IMR-90 (cell line): Measurements from ENCODE around the gene IGSF22. TPM values are rescaled to one million over a fixed set of nuclear protein-coding genes. Genes with fewer than 3 reads are reported as not detected.

Experiments used
- ATAC-seq: fragments of 200-7000 bp; cut with Tn5 transposase; 2 replicates; pipeline ENCODE4 v1.9.1; 2020; ENCODE audit warnings: low read depth, mild to moderate bottlenecking, moderate library complexity
- BruUV-seq: library from RNA; stranded (reverse); fragments of 400-500 nt; replicated peaks from 2 replicates; lab custom pipeline; 2021; lab: Mats Ljungman, UMichigan
- CTCF ChIA-PET: fragments of 300-600 bp; formaldehyde crosslinking; extraction: SDS; loops from one replicate; lab custom pipeline; 2021; ENCODE audit warnings: antibody characterized with exemption; lab: Yijun Ruan, JAX
- POLR2A ChIA-PET: fragments of 300-600 bp; sonication (Branson Sonifier 250); formaldehyde crosslinking; loops from one replicate; lab custom pipeline; 2022; ENCODE audit warnings: antibody characterized with exemption; ENCODE audit not compliant: unreplicated experiment; lab: Charles Lee
- DNase-seq: peaks from one replicate; pipeline ENCODE4 v3.0.0; 2013
- H2AFZ ChIP-seq: replicated peaks from 2 replicates; pipeline ENCODE3; 2013; ENCODE audit warnings: low read length, mild to moderate bottlenecking; ENCODE audit not compliant: poor library complexity
- H2AK5ac ChIP-seq: 2 replicates; pipeline ENCODE4 v1.6.1; 2013; ENCODE audit warnings: low read depth, low read length, inconsistent platforms
- H2AK9ac ChIP-seq: replicated peaks from 2 replicates; pipeline ENCODE3; 2013; ENCODE audit warnings: mild to moderate bottlenecking, low read depth, low read length, moderate library complexity; ENCODE audit not compliant: poor library complexity
- H2BK120ac ChIP-seq: 2 replicates; pipeline ENCODE4 v1.6.1; 2013; ENCODE audit warnings: low read depth, low read length, inconsistent platforms
- H2BK15ac ChIP-seq: 3 replicates; pipeline ENCODE4 v1.6.1; 2013; ENCODE audit warnings: low read depth, low read length, inconsistent platforms
- H2BK20ac ChIP-seq: 2 replicates; pipeline ENCODE4 v1.6.1; 2013; ENCODE audit warnings: low read depth, mild to moderate bottlenecking, inconsistent platforms, low read length, moderate library complexity
- H2BK5ac ChIP-seq: 2 replicates; pipeline ENCODE4 v1.6.1; 2013; ENCODE audit warnings: mild to moderate bottlenecking, low read depth, low read length, inconsistent platforms; ENCODE audit not compliant: poor library complexity, severe bottlenecking
- H3K14ac ChIP-seq: replicated peaks from 2 replicates; pipeline ENCODE4 v1.6.1; 2013; ENCODE audit warnings: low read depth, low read length, inconsistent platforms
- H3K18ac ChIP-seq: 2 replicates; pipeline ENCODE4 v1.6.1; 2013; ENCODE audit warnings: low read depth, low read length, control low read depth
- H3K23ac ChIP-seq: 2 replicates; pipeline ENCODE4 v1.6.1; 2013; ENCODE audit warnings: low read depth, low read length, inconsistent platforms
- H3K27ac ChIP-seq: 2 replicates; pipeline ENCODE4 v1.5.1; 2013; ENCODE audit warnings: mild to moderate bottlenecking, control low read depth, low read length; ENCODE audit not compliant: insufficient read depth
- H3K27me3 ChIP-seq: 2 replicates; pipeline ENCODE4 v1.6.1; 2013; ENCODE audit warnings: low read length; ENCODE audit not compliant: control insufficient read depth, insufficient read depth
- H3K36me3 ChIP-seq: 2 replicates; pipeline ENCODE4 v1.6.1; 2013; ENCODE audit warnings: low read length, mixed read lengths; ENCODE audit not compliant: control insufficient read depth, insufficient read depth
- H3K4ac ChIP-seq: 2 replicates; pipeline ENCODE4 v1.6.1; 2013; ENCODE audit warnings: low read depth, low read length, inconsistent platforms
- H3K4me1 ChIP-seq: 2 replicates; pipeline ENCODE4 v1.6.1; 2013; ENCODE audit warnings: low read length, mixed read lengths; ENCODE audit not compliant: control insufficient read depth, insufficient read depth
- H3K4me2 ChIP-seq: 2 replicates; pipeline ENCODE4 v1.6.1; 2013; ENCODE audit warnings: low read depth, mild to moderate bottlenecking, control low read depth, low read length, moderate library complexity
- H3K4me3 ChIP-seq: 2 replicates; pipeline ENCODE4 v1.5.1; 2013; ENCODE audit warnings: low read depth, mild to moderate bottlenecking, control low read depth, low read length, moderate library complexity; ENCODE audit not compliant: insufficient read depth
- H3K56ac ChIP-seq: 2 replicates; pipeline ENCODE4 v1.6.1; 2013; ENCODE audit warnings: low read length, inconsistent platforms; ENCODE audit not compliant: insufficient read depth; ENCODE audit errors: extremely low read depth
- H3K79me1 ChIP-seq, 2 experiments: 2 replicates each; pipeline ENCODE4 v1.6.1; 2013; ENCODE audit warnings: low read length in 2 of 2, inconsistent platforms in 1 of 2, low read depth in 1 of 2
- H3K9ac ChIP-seq: 2 replicates; pipeline ENCODE4 v1.6.1; 2013; ENCODE audit warnings: low read depth, low read length, control low read depth
- H3K9me1 ChIP-seq: 2 replicates; pipeline ENCODE4 v1.6.1; 2013; ENCODE audit warnings: low read length, inconsistent platforms; ENCODE audit not compliant: insufficient read depth
- H3K9me3 ChIP-seq: 2 replicates; pipeline ENCODE4 v1.6.1; 2013; ENCODE audit warnings: low read length; ENCODE audit not compliant: control insufficient read depth, insufficient read depth
- H4K20me1 ChIP-seq: 2 replicates; pipeline ENCODE4 v1.6.1; 2013; ENCODE audit warnings: low read length, inconsistent platforms; ENCODE audit not compliant: insufficient read depth
- H4K5ac ChIP-seq: 2 replicates; pipeline ENCODE4 v1.6.1; 2013; ENCODE audit warnings: mild to moderate bottlenecking, low read depth, low read length, control low read depth
- H4K8ac ChIP-seq, 2 experiments: 2 replicates each; pipeline ENCODE4 v1.6.1; 2013; ENCODE audit warnings: low read depth in 2 of 2, low read length in 2 of 2, control low read depth in 1 of 2, inconsistent platforms in 1 of 2
- H4K91ac ChIP-seq: 2 replicates; pipeline ENCODE4 v1.6.1; 2013; ENCODE audit warnings: low read depth, low read length, inconsistent platforms; ENCODE audit not compliant: insufficient read depth
- BHLHE40 ChIP-seq: fragments of 150-350 bp; IDR thresholded peaks from 2 replicates; pipeline ENCODE4 v1.6.1; 2016; ENCODE audit warnings: mild to moderate bottlenecking, low read depth, low read length
- CEBPB ChIP-seq: IDR thresholded peaks from 2 replicates; pipeline ENCODE4 v1.6.1; 2012; ENCODE audit warnings: low read depth, low read length, improper control_type of control experiment
- CHD1 ChIP-seq: IDR thresholded peaks from 2 replicates; pipeline ENCODE4 v1.6.1; 2012; ENCODE audit warnings: low read depth, low read length, improper control_type of control experiment
- CTCF ChIP-seq: conservative IDR thresholded peaks from 2 replicates; pipeline ENCODE4 v1.5.1; 2012; ENCODE audit warnings: mild to moderate bottlenecking, low read depth, low read length, improper control_type of control experiment
- ELK1 ChIP-seq: fragments of 150-350 bp; IDR thresholded peaks from 2 replicates; pipeline ENCODE4 v1.6.1; 2016; ENCODE audit warnings: low read depth, mild to moderate bottlenecking, low read length, moderate library complexity, borderline replicate concordance
- FOS ChIP-seq: fragments of 150-350 bp; IDR thresholded peaks from 2 replicates; pipeline ENCODE4 v1.6.1; 2016; ENCODE audit warnings: low read depth, low read length
- MAFK ChIP-seq: IDR thresholded peaks from 2 replicates; pipeline ENCODE4 v1.6.1; 2012; ENCODE audit warnings: low read depth, low read length, improper control_type of control experiment
- MAZ ChIP-seq: IDR thresholded peaks from 2 replicates; pipeline ENCODE4 v1.6.1; 2012; ENCODE audit warnings: low read depth, mild to moderate bottlenecking, low read length, improper control_type of control experiment, moderate library complexity, borderline replicate concordance
- MXI1 ChIP-seq: IDR thresholded peaks from 2 replicates; pipeline ENCODE4 v1.6.1; 2012; ENCODE audit warnings: low read depth, mild to moderate bottlenecking, low read length, moderate library complexity, borderline replicate concordance
- NFE2L2 ChIP-seq: fragments of 150-350 bp; IDR thresholded peaks from 2 replicates; pipeline ENCODE4 v1.6.1; 2016; ENCODE audit warnings: low read depth, mild to moderate bottlenecking, low read length
- POLR2A ChIP-seq: IDR thresholded peaks from 2 replicates; pipeline ENCODE4 v1.6.1; 2012; ENCODE audit warnings: mild to moderate bottlenecking, low read depth, low read length
- RAD21 ChIP-seq: IDR thresholded peaks from 2 replicates; pipeline ENCODE4 v1.6.1; 2012; ENCODE audit warnings: low read length, improper control_type of control experiment
- RCOR1 ChIP-seq: IDR thresholded peaks from 2 replicates; pipeline ENCODE4 v1.6.1; 2012; ENCODE audit warnings: mild to moderate bottlenecking, low read length, improper control_type of control experiment; ENCODE audit not compliant: insufficient replicate concordance
- RFX5 ChIP-seq: IDR thresholded peaks from 2 replicates; pipeline ENCODE4 v1.8.0; 2012; ENCODE audit warnings: low read depth, mild to moderate bottlenecking, low read length, moderate library complexity
- SMC3 ChIP-seq: fragments of 150-350 bp; IDR thresholded peaks from 2 replicates; pipeline ENCODE4 v1.6.1; 2016; ENCODE audit warnings: low read depth, mild to moderate bottlenecking, antibody characterized with exemption, low read length, moderate library complexity
- USF2 ChIP-seq: fragments of 150-350 bp; IDR thresholded peaks from 2 replicates; pipeline ENCODE4 v1.6.1; 2017; ENCODE audit warnings: mild to moderate bottlenecking, antibody characterized with exemption, low read length, low read depth
- WGBS, 2 experiments: methylation state at CpG; one replicate each; pipeline versions ENCODE4 v1.1.5 to v1.1.7; 2013; ENCODE audit warnings: missing lambda C conversion rate in 2 of 2; ENCODE audit not compliant: insufficient read length in 1 of 2; ENCODE audit errors: extremely low coverage in 2 of 2; 5-methylcytosine and 5-hydroxymethylcytosine counted together
- dilution Hi-C: fragments of 300-500 bp; cut with HindIII; formaldehyde crosslinking; loops from one replicate; pipeline ENCODE4 v1.14.3; 2018; ENCODE audit warnings: low sequenced_read_pairs; ENCODE audit not compliant: unreplicated experiment
- in situ Hi-C: fragments of 300-500 bp; cut with MboI; formaldehyde crosslinking; loops from 3 replicates; pipeline ENCODE4 v1.14.3; 2019; ENCODE audit warnings: low sequenced_read_pairs, inconsistent platforms, mixed read lengths
- intact Hi-C: fragments of 100-400 bp; cut with micrococcal nuclease; formaldehyde crosslinking; loops from 2 replicates; pipeline ENCODE4 v1.10.0; 2022
- polyA plus RNA-seq, 3 experiments: library from polyadenylated mRNA; depleted of rRNA; stranded (reverse); fragments of >200 nt; gene quantifications; 2 replicates each; pipeline ENCODE4 v1.2.3, GENCODE V29; 2012; ENCODE audit warnings: low replicate concordance in 1 of 3
- total RNA-seq: library from RNA; depleted of rRNA; stranded (reverse); fragments of >200 nt; gene quantifications from 2 replicates; pipeline ENCODE4 v1.2.3, GENCODE V29; 2012

Gene IGSF22
- total and polyA plus RNA-seq, 2 of the 4 experiments (the other 2 are of a cell fraction) = not detected

- H3K9ac ChIP-seq = no peak overlapping the region
- no peak overlapping the region for H2BK15ac ChIP-seq
- no peak for DNase-seq
- intact Hi-C loops (no loop called here), dilution Hi-C loops (no loop called here), in situ Hi-C loops (loop anchor here (25.0 kb wide), 1 partner anchor 202 kb away; the partner anchor contains the start of gene TSG101)
- no peaks in the 10 kb centered on the region for H4K20me1 ChIP-seq
- no peaks in the 10 kb centered on the region for H3K36me3 ChIP-seq
- H3K18ac ChIP-seq = no peak overlapping the region
- no peak overlapping the region for H2AK5ac ChIP-seq
- H3K23ac ChIP-seq = no peak overlapping the region
- ChIA-PET POLR2A (no interaction called here), CTCF (interaction anchor here (1.0 to 1.1 kb wide), 3 partner anchors 12 to 25 kb away, joined by 3 to 5 read pairs (median 3); no protein-coding TSS in a partner anchor)
- H3K27ac ChIP-seq = no peak overlapping the region
- no CpG with 5 or more reads among the region's 4 CpGs for WGBS, 2 experiments
- H2BK120ac ChIP-seq = no peak overlapping the region
- H4K5ac ChIP-seq = no peak overlapping the region
- no peaks in the 10 kb centered on the region for H3K4me1 ChIP-seq
- H3K4me3 ChIP-seq = no peak overlapping the region
- H2AFZ ChIP-seq = no peak overlapping the region
- no peak overlapping the region for H3K4ac ChIP-seq
- TF ChIP-seq RCOR1 (no peak), RAD21 (no peak), NFE2L2 (no peak), POLR2A (no peak), BHLHE40 (no peak), ELK1 (no peak), MXI1 (no peak), SMC3 (no peak), USF2 (no peak), MAZ (no peak), CTCF (no peak), MAFK (no peak), FOS (no peak), RFX5 (no peak), CEBPB (no peak), CHD1 (no peak)
- no peak overlapping the region for H4K91ac ChIP-seq
- no peak overlapping the region for H3K14ac ChIP-seq
- no peak overlapping the region for H2AK9ac ChIP-seq
- no peaks in the 10 kb centered on the region for H3K79me1 ChIP-seq
- H3K9me1 ChIP-seq = no peaks in the 10 kb centered on the region
- H2BK20ac ChIP-seq = no peak overlapping the region
- BruUV-seq = no TSS peak
- no peak overlapping the region for H2BK5ac ChIP-seq
- no peak for ATAC-seq
- H3K56ac ChIP-seq = no peak overlapping the region
- H3K27me3 ChIP-seq = peaks cover 15% of the 10 kb centered on the region
- H4K8ac ChIP-seq = no peak overlapping the region
- H3K4me2 ChIP-seq = no peak overlapping the region
- no peaks in the 10 kb centered on the region for H3K9me3 ChIP-seq
These were observed 13.7 kb upstream of the IGSF22 start for GRCh38 chr11:18739685-18740084.
